NCI-H2196 treated with DMSO at 0.1 percent for 48 hours (cell line): Measurements from ENCODE around the gene ARHGAP45.

Experiments used
- DNase-seq: peaks from one replicate; lab custom pipeline; 2025; ENCODE audit not compliant: unreplicated experiment; lab: John Stamatoyannopoulos, UW

The ARHGAP45 gene

DNA sequence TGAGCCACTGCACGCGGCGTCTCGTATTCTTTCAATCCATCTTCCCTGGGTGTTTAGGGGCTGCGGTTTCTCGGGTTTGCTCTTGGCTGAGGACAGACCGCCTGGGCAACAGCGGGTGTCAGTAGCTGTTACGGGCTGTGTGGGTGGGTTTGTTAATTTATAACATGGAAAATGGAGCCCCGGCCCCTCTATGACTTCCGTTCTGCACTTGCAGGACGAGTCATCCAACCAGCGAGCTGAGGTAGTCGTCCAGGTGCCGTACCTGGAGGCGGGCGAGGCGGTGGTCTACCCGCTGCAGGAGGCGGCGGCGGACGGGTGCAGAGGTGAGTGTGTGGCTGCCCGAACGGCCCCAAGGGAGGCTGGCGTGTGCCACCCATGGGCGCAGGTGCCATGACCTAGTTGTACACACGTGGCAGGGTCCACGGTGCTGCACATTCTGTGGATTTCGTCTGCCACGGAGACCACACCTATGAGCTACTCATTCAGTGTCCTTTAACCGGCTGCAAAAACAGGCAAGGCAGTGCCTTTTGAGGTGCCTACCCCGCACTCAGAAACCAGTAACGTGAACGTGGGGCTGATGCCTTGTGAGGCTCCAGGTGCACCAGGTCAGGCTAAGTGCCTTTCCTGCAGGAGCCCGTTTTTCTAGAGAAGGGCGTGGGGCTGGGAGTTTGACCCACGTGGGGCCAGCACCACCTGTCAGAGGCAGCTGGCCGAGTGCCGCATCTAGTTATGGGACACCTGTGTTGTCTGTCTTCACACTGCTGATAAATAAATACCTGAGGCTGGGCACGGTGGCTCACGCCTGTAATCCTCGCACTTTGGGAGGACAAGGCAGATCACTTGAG, 17.3 kb downstream of the ARHGAP45 start:
- no peak for DNase-seq

- no peak for DNase-seq
These were observed 18.2 kb downstream of the ARHGAP45 start for GRCh38 chr19:1085053-1085658.

- no peak for DNase-seq
These were observed 18.9 kb downstream of the ARHGAP45 start for GRCh38 chr19:1085676-1086442.

- DNase-seq, result no peak
These were observed 19.6 kb downstream of the ARHGAP45 start for GRCh38 chr19:1086613-1087012.

- DNase-seq, result no peak
These were observed 20.9 kb downstream of the ARHGAP45 start for GRCh38 chr19:1087813-1088415.

DNA sequence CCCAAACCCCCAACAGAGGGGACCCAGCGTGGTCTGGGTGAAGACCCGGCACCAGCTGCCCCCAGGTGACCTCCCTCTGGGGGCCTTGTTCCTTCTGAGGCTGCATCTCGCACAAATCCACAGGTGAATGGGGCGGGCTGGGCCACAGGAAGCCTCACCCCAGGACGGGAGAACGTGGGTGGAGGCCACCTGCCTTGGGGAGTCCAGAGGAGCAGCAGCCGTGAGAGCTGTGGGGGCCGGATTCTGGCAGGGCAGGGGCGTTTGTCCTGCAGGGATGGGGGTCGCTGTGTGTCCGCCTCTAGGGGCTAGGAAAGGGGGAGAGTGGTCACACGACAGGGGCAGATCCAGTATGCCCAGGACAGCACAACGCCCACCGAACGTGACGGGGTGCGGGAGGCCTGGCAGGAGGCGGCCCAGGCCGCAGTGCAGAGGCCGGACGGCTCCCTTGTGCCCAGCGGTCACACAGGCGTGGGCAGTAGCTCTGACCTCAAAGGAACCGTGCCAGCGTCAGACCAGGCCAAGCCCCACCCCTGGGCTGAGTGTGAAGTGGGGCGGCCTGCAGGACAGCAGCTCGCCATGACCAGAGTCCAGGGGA, 21.5 kb downstream of the ARHGAP45 start:
- DNase-seq, result no peak

DNA sequence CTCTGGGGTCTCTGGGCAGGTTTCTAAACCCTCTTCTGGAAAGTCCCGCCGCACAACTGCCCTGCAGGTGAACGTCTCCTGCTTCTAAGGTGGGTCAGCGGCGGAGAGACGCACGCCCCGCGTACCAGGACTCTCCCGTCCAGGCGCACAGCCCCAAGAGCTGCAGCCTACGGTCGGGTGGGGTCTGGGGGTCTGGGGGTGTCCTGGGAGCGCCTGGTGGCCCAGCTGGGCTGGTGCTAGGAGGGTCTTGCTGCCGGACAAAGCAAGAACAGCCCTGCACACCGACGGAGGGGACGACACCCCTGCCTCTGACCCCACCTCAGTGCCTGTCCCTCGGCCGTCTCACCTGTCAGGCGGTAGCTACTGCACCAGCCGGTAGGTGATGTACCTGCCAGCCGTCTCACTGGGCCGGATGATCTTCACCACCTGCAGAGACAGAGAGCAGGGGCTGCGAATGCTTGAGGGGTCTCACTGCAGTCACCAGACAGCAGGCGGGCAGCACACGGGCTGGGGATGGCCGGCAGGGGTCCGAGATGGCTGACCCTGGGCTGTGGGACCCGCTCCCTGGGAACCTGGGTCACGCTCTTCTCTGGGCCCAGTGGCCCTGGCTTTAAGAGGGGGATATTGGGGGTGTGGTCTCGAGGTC, 22.3 kb downstream of the ARHGAP45 start:
- no peak for DNase-seq

DNA sequence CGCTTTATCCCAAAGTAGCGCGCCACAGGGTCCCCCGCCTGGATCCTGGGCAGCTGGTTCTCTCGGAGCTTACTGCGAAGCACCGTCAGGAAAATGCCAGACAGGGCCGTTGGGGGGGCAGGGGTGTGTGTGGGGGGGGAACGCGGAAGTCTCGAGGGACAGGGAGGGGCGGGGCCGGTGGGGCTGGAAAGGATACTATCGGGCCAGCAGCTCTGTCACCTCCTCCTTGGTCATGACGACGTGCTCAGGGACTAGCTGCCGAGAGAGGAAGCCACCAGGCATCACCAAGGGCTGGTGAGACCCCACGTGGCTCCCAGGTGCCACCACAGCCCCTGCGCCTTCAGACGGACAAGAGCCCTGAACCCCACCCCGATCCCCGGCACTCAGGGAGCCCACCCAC, 22.9 kb downstream of the ARHGAP45 start:
- DNase-seq, result no peak

GRCh38 chr19:1090731-1091543, 24.0 kb downstream of the ARHGAP45 start:
- DNase-seq, result no peak

DNA sequence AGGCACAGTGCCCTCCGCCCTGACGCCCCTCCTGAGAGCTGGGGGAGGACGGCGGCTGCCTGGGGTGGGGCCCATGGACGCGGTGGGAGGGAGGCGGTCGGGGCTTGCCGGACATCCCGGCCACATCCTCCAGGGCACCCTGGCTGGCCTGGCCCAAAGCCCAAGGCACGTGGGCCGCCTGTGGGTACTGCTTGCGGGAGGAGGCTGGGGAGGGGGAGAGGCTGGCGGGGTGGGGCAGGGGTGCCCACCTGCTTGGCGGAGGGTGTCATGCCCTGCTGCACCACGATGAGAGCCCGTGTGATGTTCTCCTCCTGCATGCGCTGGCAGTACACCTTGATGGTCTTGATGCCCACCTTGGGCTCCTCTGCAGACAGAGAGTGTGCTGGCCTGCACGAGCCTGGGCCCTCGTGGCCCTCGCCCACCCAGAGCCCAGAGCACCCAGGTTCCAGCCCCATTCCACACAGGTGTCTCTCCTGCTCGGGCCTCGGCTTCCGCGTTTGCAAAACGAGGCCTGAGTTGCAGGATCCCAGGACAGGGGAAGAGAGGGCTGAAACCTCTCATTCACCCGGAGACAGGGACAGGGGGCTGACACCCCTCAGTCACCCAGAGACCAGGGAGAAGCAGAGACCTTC, 24.7 kb downstream of the ARHGAP45 start:
- DNase-seq, result no peak

DNA sequence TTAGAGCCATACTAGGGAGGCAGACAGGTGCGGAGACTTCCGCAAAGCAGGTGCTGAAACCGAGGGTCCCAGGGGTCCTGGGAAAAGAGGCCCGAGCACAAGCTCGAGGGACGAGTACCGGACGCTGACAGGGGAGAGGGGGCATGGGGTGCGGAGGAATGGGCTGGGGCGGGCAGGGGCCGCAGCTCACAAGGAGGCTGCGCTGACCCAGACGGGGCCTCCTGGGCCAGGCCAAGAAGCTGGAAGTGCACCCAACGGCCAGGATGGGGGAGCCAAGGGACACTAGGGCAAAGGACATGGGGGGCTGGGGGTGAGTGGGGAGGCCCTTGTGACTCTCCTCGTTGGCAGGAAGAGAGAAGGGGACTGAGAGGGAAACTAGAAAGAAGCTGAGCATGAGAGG, 26.4 kb downstream of the ARHGAP45 start:
- no peak for DNase-seq

- DNase-seq, result no peak
These were observed 27.0 kb downstream of the ARHGAP45 start for GRCh38 chr19:1093811-1094553.

- DNase-seq, result no peak
These were observed 27.6 kb downstream of the ARHGAP45 start for GRCh38 chr19:1094655-1094977.

GRCh38 chr19:1094978-1095701, 28.2 kb downstream of the ARHGAP45 start, which contains the start of gene POLR2E:
POLR2E (minus strand) TSS chr19:1095375; CDS start chr19:1095315, 60 bp downstream.
- DNase-seq, result peak; percentile 92

- no peak for DNase-seq
These were observed 30.8 kb downstream of the ARHGAP45 start for GRCh38 chr19:1097810-1098176.

- peak; percentile 28 for DNase-seq
These were observed 31.4 kb downstream of the ARHGAP45 start for GRCh38 chr19:1098177-1099051.

DNA sequence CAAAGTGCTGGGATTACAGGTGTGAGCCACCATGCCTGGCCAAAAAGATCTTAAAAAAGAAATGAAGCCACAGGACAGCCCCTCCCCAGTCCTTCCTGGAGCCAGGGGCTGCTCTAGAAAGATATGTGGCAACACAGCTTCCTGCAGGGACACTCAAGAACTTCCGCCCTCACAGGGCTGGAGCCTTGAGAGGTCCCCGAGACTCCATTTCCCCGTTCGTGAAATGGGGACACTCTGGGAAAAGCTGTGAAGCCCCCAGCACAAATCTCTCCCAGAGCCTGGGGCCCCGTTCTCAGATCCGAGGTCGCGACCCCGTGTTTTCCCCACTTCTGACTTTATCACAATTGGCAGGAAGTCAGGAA, 34.4 kb downstream of the ARHGAP45 start:
- no peak for DNase-seq
